Fibroblast of lung (primary cell): Measurements from ENCODE around the gene GHRHR. TPM values are rescaled to one million over a fixed set of nuclear protein-coding genes. Genes with fewer than 3 reads are reported as not detected.
A peak's percentile ranks its signal among the peaks of the same experiment; 100 is the strongest.

Experiments used
- DNase-seq, 2 donors: peaks; one replicate each; pipeline versions ENCODE4 v3.0.0 to v3.0.0-alpha.2; 2010; ENCODE audit warnings: low read depth in 2 of 2
- H2AFZ ChIP-seq: 2 replicates; pipeline ENCODE4 v1.5.1; 2012; ENCODE audit warnings: low read length, control low read depth, inconsistent platforms
- H3K27ac ChIP-seq: 2 replicates; pipeline ENCODE4 v1.5.1; 2011; ENCODE audit warnings: low read length, control low read depth; ENCODE audit not compliant: insufficient read depth
- H3K27me3 ChIP-seq: 2 replicates; pipeline ENCODE4 v1.5.1; 2011; ENCODE audit warnings: mild to moderate bottlenecking, low read length; ENCODE audit not compliant: control insufficient read depth, insufficient read depth
- H3K36me3 ChIP-seq: 2 replicates; pipeline ENCODE4 v1.5.1; 2011; ENCODE audit warnings: low read length; ENCODE audit not compliant: control insufficient read depth, insufficient read depth
- H3K4me1 ChIP-seq: 2 replicates; pipeline ENCODE4 v1.5.1; 2011; ENCODE audit warnings: low read length; ENCODE audit not compliant: control insufficient read depth, insufficient read depth; ENCODE audit errors: extremely low read depth
- H3K4me2 ChIP-seq: 2 replicates; pipeline ENCODE4 v1.5.1; 2011; ENCODE audit warnings: low read length, control low read depth; ENCODE audit not compliant: insufficient read depth; ENCODE audit errors: extremely low read depth
- H3K4me3 ChIP-seq, 4 experiments: fragments of 200-600 bp in 1 of 4; sonication (generic) in 1 of 4; replicated peaks in 1 of 4; 2 replicates each; pipeline ENCODE4 v1.5.1; 2011 to 2016; ENCODE audit warnings: low read length in 4 of 4, low read depth in 3 of 4, mild to moderate bottlenecking in 3 of 4, control low read depth in 2 of 4, inconsistent platforms in 1 of 4, mixed read lengths in 1 of 4; ENCODE audit not compliant: insufficient read depth in 1 of 4; ENCODE audit errors: control extremely low read depth in 1 of 4
- H3K79me2 ChIP-seq: 2 replicates; pipeline ENCODE4 v1.5.1; 2012; ENCODE audit warnings: mild to moderate bottlenecking, low read length, inconsistent platforms; ENCODE audit not compliant: control insufficient read depth, insufficient read depth
- H3K9ac ChIP-seq: 2 replicates; pipeline ENCODE4 v1.5.1; 2011; ENCODE audit warnings: mild to moderate bottlenecking, low read length, control low read depth; ENCODE audit not compliant: insufficient read depth
- H3K9me3 ChIP-seq: 2 replicates; pipeline ENCODE4 v1.5.1; 2012; ENCODE audit warnings: low read depth, low read length; ENCODE audit not compliant: control insufficient read depth, insufficient read depth
- H4K20me1 ChIP-seq: 2 replicates; pipeline ENCODE4 v1.5.1; 2011; ENCODE audit warnings: low read length; ENCODE audit not compliant: control insufficient read depth, insufficient read depth; ENCODE audit errors: extremely low read depth
- CTCF ChIP-seq, 2 donors: IDR thresholded peaks in 1 of 2; conservative IDR thresholded peaks in 1 of 2; 1 replicate in 1 of 2; 2 replicates in 1 of 2; pipeline ENCODE4 v1.5.1; 2011 to 2012; ENCODE audit warnings: low read length in 2 of 2, control low read depth in 1 of 2, inconsistent platforms in 1 of 2, low read depth in 1 of 2, mild to moderate bottlenecking in 1 of 2
- EZH2 ChIP-seq: IDR thresholded peaks from 2 replicates; pipeline ENCODE4 v1.5.1; 2012; ENCODE audit warnings: low read length, control low read depth, mild to moderate bottlenecking; ENCODE audit errors: missing control alignments
- polyA plus RNA-seq, 2 donors: library from polyadenylated mRNA; depleted of rRNA in 1 of 2; stranded (reverse) in 1 of 2; unstranded in 1 of 2; fragments of >200 nt; gene quantifications; 2 replicates each; pipeline ENCODE4 v1.2.1, GENCODE V29; 2011 to 2012; ENCODE audit warnings: missing spikeins in 1 of 2
- total RNA-seq: library from RNA; depleted of rRNA; stranded (reverse); fragments of >200 nt; gene quantifications from 2 replicates; pipeline ENCODE4 v1.2.1, GENCODE V29; 2014

Gene GHRHR
- total and polyA plus RNA-seq, 2 donors (not counting 1 experiment from before 2014, with no cell fraction given), result not detected

- H3K36me3 ChIP-seq, result no peaks in the 10 kb centered on the region
- H3K4me1 ChIP-seq, result peaks cover 4% of the 10 kb centered on the region
- no peaks in the 10 kb centered on the region for H3K79me2 ChIP-seq
- H3K27ac ChIP-seq, result no peak overlapping the region
- DNase-seq, result no peak
- TF ChIP-seq EZH2, result no peak
- TF ChIP-seq CTCF (conservative IDR thresholded peaks at IDR 0.05 in 1 of 2, IDR thresholded peaks at IDR 0.05 in 1 of 2; ENCODE audit: low read depth in 1 of 2, low read length in 2 of 2), result no peak
- H3K9me3 ChIP-seq, result no peaks in the 10 kb centered on the region
- H3K9ac ChIP-seq, result no peak overlapping the region
- H3K27me3 ChIP-seq, result peaks cover 10% of the 10 kb centered on the region
- H4K20me1 ChIP-seq, result no peaks in the 10 kb centered on the region
- no peak overlapping the region for H3K4me2 ChIP-seq
- H3K4me3 ChIP-seq, result peak overlapping the region in 1 of 4 experiments; percentile 3
- no peak overlapping the region for H2AFZ ChIP-seq
Observed at GRCh38 chr7:30983914-30984247, 20.1 kb downstream of the GHRHR start.

DNA sequence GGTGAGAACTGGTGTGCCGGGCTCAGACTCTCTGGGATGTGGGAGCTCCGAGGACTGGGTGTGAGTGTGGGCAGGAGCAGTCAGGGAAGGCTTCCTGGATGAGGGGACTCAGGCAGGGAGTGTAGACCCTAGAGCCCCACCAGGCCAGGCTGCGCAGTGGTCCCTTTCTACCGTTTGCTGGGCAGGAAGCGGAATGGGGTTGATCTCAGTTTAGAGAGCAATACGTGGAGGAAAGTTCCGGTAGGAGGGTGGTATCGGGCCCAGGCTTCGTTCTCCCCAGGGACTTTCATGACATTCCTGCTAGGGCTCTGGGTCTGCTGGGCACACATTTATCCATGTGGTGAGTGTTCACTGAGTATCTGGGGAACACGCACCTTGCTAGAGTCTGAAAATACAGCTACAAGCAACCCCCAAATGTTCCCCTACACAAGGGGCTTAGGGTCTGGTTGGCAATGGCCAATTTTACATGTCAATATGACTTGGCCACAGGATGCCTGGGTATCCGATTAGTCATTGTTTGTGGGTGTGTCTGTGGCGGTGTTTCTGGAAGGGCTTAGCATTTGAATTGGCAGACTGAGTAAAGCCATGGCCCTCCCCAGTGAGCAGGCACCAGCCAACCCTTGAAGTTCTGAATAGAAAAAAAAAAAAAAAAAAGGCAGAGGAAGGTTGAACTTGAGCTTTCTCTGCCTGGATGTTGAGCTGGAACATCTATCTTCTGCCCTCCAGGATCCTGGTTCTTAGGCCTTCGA is 20.8 kb downstream of the GHRHR start:
- Histone ChIP-seq H3K27ac (no peak overlapping the region), H3K4me3 (no peak overlapping the region)

GRCh38 chr7:30985756-30986155 is 22.0 kb downstream of the GHRHR start:
- H4K20me1 ChIP-seq, result no peaks in the 10 kb centered on the region
- H3K27me3 ChIP-seq, result peaks cover under 1% of the 10 kb centered on the region
- no peak overlapping the region for H2AFZ ChIP-seq
- H3K36me3 ChIP-seq, result no peaks in the 10 kb centered on the region
- H3K27ac ChIP-seq, result no peak overlapping the region
- no peak overlapping the region for H3K4me2 ChIP-seq
- TF ChIP-seq CTCF (conservative IDR thresholded peaks at IDR 0.05 in 1 of 2, IDR thresholded peaks at IDR 0.05 in 1 of 2; ENCODE audit: low read depth in 1 of 2, low read length in 2 of 2) (no peak), EZH2 (no peak)
- no peak overlapping the region for H3K4me3 ChIP-seq
- H3K9ac ChIP-seq, result no peak overlapping the region
- peaks cover 4% of the 10 kb centered on the region for H3K4me1 ChIP-seq
- no peaks in the 10 kb centered on the region for H3K79me2 ChIP-seq
- no peaks in the 10 kb centered on the region for H3K9me3 ChIP-seq
- no peak for DNase-seq

More for the DNA sequence above, 20.8 kb downstream of the GHRHR start:
- Histone ChIP-seq H4K20me1 (no peaks in the 10 kb centered on the region), H3K4me2 (no peak overlapping the region), H3K36me3 (no peaks in the 10 kb centered on the region), H3K79me2 (no peaks in the 10 kb centered on the region), H3K9me3 (no peaks in the 10 kb centered on the region), H3K9ac (no peak overlapping the region), H2AFZ (no peak overlapping the region), H3K27me3 (peaks cover 9% of the 10 kb centered on the region), H3K4me1 (peaks cover 4% of the 10 kb centered on the region)
- peak; percentile 20 to 64 for DNase-seq
- TF ChIP-seq CTCF (conservative IDR thresholded peaks at IDR 0.05 in 1 of 2, IDR thresholded peaks at IDR 0.05 in 1 of 2; ENCODE audit: low read depth in 1 of 2, low read length in 2 of 2) (no peak), EZH2 (no peak)
